Measurements from ENCODE around the gene ZHX3.

- TF ChIP-seq CTCF (IDR thresholded peaks at IDR 0.05) (no peak), POLR2A (IDR thresholded peaks at IDR 0.05; ENCODE audit: low read depth) (no peak), POLR2AphosphoS5 (IDR thresholded peaks at IDR 0.05) (no peak), EP300 (IDR thresholded peaks at IDR 0.05) (no peak)
Observed at GRCh38 chr20:41276317-41276751, 41.2 kb downstream of the ZHX3 start.

Data from esophagus muscularis mucosa (tissue), 4 donors.